ENCODE measurements around the gene RYR2.
"Not testable (repeated sequence)": the region's sequence is repeated elsewhere in the genome, so short reads cannot be mapped to it uniquely, and the experiment has no call there.

Gene RYR2

DNA sequence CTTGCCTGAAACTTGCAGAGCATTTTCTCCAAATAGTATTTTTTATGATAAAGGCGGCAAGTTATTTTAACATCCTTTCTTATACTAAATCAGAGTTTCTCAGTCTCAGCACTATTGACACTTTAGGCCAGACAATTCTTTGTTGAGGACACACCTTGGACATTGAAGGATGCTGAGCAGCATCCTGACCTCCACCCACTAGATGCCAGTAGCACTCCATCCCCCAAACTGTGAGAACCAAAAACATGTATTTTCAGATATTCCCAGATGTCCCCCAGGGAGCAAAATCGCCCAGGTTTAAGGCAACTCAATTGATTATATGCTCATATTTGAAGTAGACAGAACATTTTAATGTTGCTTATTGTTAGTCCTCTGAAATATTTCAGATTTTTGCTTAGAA, 549.4 kb downstream of the RYR2 start:
- no peak for DNase-seq

DNA sequence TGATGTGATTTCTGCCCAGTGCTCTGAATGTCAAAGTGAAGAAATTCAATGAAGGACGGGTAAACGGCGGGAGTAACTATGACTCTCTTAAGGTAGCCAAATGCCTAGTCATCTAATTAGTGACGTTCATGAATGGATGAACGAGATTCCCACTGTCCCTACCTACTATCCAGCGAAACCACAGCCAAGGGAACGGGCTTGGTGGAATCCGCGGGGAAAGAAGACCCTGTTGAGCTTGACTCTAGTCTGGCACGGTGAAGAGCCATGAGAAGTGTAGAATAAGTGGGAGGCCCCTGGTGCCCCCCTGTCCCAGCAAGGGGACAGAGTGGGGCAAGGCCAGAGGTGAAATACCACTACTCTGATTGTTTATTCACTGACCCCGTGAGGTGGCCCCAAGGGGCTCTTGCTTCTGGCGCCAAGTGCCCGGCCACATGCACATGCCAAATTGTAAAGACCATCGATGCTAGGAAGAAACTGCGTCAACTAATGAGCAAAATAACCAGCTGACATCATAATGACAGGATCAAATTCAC, 561.1 kb downstream of the RYR2 start:
- not testable (repeated sequence) for DNase-seq

DNA sequence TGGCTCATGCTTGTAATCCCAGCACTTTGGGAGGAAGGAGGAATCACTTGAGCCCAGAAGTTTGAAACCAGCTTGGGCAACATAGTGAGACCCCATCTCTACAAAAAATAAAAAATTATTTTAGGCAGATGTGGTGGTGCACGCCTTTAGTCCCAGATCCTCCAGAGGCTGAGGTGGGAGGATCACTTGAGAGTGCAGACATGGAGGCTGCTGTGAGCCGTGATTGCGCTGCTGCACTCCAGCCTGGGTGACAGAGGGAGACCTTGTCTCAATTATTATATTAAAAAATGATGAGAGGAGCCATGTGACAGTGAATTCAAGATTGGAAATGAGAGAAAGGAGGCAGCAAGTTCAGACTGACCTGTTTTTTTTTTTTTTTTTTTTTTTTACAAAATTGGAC, 566.4 kb downstream of the RYR2 start:
- no peak for DNase-seq

DNA sequence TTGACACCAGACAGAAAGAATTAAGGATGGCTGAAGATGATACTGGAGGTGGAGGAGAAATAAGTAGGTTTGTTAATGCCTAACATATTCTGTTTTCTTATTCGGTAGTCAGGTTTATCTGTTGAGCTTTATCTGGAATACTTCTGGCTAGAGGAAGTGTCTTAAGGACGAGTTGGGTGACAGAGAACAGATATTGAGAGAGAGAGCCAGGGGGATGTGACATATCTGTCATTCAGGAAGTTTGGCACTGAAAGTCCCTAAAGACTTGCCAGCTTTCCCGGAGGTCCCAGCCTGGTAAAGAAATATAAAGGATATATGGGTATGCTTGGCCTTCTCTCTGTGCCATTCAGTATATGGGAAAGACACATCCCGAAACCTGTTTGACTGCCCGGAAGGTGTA, 568.2 kb downstream of the RYR2 start:
- no peak for DNase-seq

- no peak for DNase-seq
These were observed 572.0 kb downstream of the RYR2 start for GRCh38 chr1:237613984-237614383.

- DNase-seq, result no peak
These were observed 577.6 kb downstream of the RYR2 start for GRCh38 chr1:237619553-237619952.

- no peak for DNase-seq
These were observed 592.9 kb downstream of the RYR2 start for GRCh38 chr1:237634922-237635321.

DNA sequence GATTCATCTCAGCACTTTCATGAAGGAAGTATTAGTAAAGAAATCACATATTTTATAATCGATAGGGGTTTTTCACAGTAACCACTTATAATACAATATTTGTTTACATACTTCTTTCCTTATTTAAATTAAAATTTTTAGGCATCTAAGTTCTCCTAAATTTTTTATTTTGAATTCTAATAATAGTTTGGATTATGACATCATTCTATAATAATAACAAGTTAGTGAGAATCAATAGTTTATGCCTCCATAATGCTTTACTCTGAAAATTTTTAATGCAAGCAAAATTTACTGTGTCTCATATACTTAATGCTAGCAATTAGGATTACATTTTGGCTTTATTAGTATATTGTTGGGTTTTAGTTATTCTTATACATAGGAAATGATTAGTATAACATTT, 596.6 kb downstream of the RYR2 start:
- no peak for DNase-seq

GRCh38 chr1:237640011-237640671, 598.2 kb downstream of the RYR2 start:
- DNase-seq, result no peak

- no peak for DNase-seq
These were observed 599.0 kb downstream of the RYR2 start for GRCh38 chr1:237640966-237641365.

GRCh38 chr1:237650809-237651208, 608.8 kb downstream of the RYR2 start:
- no peak for DNase-seq

DNA sequence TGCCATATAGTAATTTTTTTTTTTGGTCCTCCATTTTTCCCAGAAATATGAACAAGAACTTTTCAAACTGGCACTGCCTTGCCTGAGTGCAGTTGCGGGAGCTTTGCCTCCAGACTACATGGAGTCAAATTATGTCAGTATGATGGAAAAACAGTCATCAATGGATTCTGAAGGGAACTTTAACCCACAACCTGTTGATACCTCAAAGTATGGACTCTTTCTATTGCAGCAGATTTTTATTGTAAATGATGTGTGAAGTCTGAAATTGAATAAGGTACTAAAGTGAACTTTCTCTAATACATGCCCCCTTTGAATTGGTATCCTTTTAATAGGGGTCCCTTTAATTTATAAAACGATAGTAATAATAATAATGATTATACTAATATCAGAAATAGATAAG, 613.8 kb downstream of the RYR2 start:
- no peak for DNase-seq

- DNase-seq, result no peak
These were observed 622.4 kb downstream of the RYR2 start for GRCh38 chr1:237664348-237664747.

DNA sequence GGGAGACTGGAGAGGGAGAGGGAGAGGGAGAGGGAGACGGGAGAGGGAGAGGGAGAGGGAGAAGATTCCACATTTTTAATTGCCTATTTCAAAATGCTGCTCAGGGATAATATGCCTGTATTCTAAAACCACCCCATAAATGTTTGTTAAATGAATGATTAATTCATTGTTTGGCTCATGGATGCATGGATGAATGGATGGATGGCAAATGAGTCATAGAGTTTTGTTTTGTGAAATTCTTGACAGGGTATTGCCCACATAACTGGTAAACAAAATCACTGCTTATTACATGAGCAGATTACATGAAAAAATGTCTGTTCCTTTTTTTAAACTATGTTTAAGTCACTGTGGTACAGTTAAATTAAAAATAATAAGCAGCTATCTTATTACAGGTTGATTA, 628.3 kb downstream of the RYR2 start:
- no peak for DNase-seq

- DNase-seq, result no peak
These were observed 629.3 kb downstream of the RYR2 start for GRCh38 chr1:237671262-237671661.

GRCh38 chr1:237671935-237672334, 630.0 kb downstream of the RYR2 start:
- DNase-seq, result no peak

DNA sequence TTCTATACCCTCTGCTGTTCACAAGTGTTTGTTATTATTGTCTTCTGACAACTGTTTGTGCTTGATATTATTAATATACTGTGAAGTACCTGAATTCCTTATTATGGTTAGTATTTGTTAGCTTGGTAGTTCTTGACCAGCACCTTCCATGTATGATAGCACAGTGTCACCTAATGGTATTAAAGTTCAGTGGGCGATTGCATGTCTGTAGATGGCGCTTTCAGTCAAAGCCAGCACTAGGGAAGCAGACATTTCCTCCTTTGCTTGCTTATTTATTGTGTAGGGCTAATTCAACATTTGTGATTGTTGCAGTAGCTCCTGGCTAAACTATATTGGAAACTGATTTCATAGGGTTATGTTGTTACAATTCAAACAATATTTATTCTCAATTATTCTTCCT, 630.8 kb downstream of the RYR2 start:
- no peak for DNase-seq

- DNase-seq, result no peak
These were observed 631.6 kb downstream of the RYR2 start for GRCh38 chr1:237673631-237674030.

DNA sequence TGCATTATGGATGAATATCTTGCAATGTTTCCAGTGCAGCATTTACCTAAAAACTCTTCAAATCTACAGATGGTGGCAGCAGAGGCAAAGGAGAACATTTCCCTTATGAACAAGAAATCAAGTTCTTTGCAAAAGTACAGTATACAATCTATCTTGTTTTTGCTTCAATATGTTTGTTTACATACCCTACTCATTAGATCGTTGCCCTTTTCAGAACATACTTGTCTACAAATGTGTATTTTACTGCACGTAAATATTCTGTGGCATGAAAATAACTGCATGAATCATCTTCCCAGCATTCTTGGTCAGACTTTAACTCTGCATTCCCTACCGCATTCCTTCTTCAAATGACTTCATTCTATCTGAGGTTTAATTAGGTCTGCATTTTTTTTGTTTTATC, 636.0 kb downstream of the RYR2 start:
- no peak for DNase-seq

- no peak for DNase-seq
These were observed 637.7 kb downstream of the RYR2 start for GRCh38 chr1:237679687-237680086.

- no peak for DNase-seq
These were observed 639.2 kb downstream of the RYR2 start for GRCh38 chr1:237681210-237681609.

DNA sequence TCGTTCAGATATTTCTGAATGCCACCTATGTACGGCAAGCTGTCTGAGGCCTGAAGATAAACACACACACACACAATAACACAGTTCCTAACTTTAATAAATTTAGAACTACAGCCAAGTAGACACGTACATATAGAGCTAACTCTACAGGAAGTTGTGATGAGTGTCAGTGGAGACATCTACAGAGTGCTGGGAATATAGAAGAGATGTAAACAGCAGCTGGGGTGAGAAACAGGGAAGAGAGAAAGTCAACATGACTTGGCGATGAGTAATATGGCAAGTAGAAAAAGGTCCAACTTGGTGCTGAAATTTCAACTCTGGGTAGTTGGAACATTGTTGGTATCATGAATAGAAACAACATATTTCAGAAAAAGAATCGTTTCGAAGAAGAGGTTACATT, 642.3 kb downstream of the RYR2 start:
- DNase-seq, result no peak

- DNase-seq, result no peak
These were observed 643.6 kb downstream of the RYR2 start for GRCh38 chr1:237685551-237685950.

- DNase-seq, result no peak
These were observed 645.8 kb downstream of the RYR2 start for GRCh38 chr1:237687804-237688203.

DNA sequence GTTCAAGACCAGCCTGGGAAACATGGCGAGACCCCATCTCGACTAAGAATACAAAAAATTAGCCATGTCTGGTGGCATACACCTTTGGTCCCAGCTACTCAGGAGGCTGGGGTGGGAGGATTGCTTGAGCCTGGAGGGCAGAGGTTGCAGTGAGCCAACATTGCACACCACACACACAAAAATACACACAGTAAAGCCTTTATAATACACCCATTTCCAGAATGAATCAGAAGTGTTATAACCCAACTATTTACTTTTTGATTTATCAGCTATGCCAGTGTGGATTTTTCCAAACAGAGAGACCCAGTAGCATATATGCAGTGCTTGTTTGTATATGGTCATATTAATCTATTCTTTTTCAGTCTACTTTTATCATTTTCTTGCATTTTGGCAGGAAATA, 648.7 kb downstream of the RYR2 start:
- DNase-seq, result no peak
